ENCODE data around the gene ERC2. TPM values are rescaled to one million over a fixed set of nuclear protein-coding genes. Genes with fewer than 3 reads are reported as not detected.

ERC2 gene
- polyA plus RNA-seq, 2 of the 4 experiments (the other 2 are of a cell fraction) = 0.16 TPM; not detected in 1

DNA sequence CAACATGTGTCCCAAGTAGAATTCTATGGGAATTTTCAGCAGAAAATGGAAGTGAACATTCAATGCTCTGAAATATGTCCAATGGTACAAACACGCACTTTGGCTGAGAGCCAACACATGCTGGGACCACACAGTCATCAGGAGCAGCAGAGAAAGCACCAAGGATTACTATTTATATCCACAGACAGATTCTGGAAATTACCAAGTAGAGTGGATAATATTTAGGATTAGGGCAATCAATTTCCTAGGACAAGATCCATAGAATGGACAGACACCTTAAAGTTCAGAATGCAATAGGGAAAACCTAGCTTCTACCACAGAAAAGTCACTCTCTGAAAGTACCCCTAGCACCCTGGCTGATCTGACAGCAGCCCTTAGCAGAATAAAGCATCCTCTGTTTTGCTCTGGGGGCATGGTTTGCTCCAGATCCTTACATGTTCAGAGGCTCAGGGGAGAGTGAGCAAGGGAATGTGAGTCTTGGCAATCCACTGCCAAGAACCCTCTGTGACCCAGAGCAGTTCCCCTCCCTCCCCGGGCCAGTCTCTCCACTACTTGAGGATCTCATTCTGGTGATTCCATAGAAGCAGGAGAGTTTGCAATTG is 775.2 kb downstream of the ERC2 start:
- WGBS (ENCODE audit: missing lambda C conversion rate) = 0% methylated on average over 2 of the region's 2 CpGs
- H3K27ac ChIP-seq = no peak overlapping the region
- H3K4me1 ChIP-seq = no peaks in the 10 kb centered on the region
- CTCF ChIA-PET = no interaction called here
- POLR2A ChIA-PET = no interaction called here
- H3K9me3 ChIP-seq = no peaks in the 10 kb centered on the region
- no peak for ATAC-seq
- TF ChIP-seq ZFP36 (IDR thresholded peaks at IDR 0.05; ENCODE audit: borderline replicate concordance, partially characterized antibody) = no peak
- no peak for FAIRE-seq
- H3K4me2 ChIP-seq = no peak overlapping the region
- DNase-seq (ENCODE audit: low read depth in 1 of 2, low spot score in 1 of 2) = no peak
- no peak overlapping the region for H3K4me3 ChIP-seq

- Histone ChIP-seq H3K4me1 (no peaks in the 10 kb centered on the region), H3K4me3 (no peak overlapping the region), H3K9me3 (no peaks in the 10 kb centered on the region), H3K4me2 (no peak overlapping the region), H3K27ac (no peak overlapping the region)
- WGBS (ENCODE audit: missing lambda C conversion rate) = 14% methylated on average over 1 of the region's 1 CpG
- TF ChIP-seq EHMT2 (IDR thresholded peaks at IDR 0.05; ENCODE audit: low read depth) (no peak), TP53 (CRISPR knock-in tag; IDR thresholded peaks at IDR 0.05) (no peak), KDM5A (IDR thresholded peaks at IDR 0.05) (no peak), RCOR1 (IDR thresholded peaks at IDR 0.05; ENCODE audit: low read depth, low read length) (no peak), MAZ (IDR thresholded peaks at IDR 0.05; ENCODE audit: borderline replicate concordance, low read depth, low read length) (no peak), RFX5 (IDR thresholded peaks at IDR 0.05) (no peak), SMC3 (IDR thresholded peaks at IDR 0.05) (no peak), CBX2 (IDR thresholded peaks at IDR 0.05; ENCODE audit: borderline replicate concordance, low read depth) (no peak), ZFP36 (IDR thresholded peaks at IDR 0.05; ENCODE audit: borderline replicate concordance, partially characterized antibody) (no peak), FOSL2 (IDR thresholded peaks at IDR 0.05) (no peak), FOSL2 (CRISPR knock-in tag; IDR thresholded peaks at IDR 0.05) (no peak), PBX3 (IDR thresholded peaks at IDR 0.05) (no peak)
- TF ChIP-seq, protein P1, sequence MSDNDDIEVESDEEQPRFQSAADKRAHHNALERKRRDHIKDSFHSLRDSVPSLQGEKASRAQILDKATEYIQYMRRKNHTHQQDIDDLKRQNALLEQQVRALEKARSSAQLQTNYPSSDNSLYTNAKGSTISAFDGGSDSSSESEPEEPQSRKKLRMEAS (IDR thresholded peaks at IDR 0.05) = no peak
- POLR2A ChIA-PET = no interaction called here
- DNase-seq (ENCODE audit: low read depth in 1 of 2, low spot score in 1 of 2) (no peak), FAIRE-seq (no peak), ATAC-seq (no peak)
- CTCF ChIA-PET = no interaction called here
Measured at GRCh38 chr3:55692295-55692956, 775.8 kb downstream of the ERC2 start.

DNA sequence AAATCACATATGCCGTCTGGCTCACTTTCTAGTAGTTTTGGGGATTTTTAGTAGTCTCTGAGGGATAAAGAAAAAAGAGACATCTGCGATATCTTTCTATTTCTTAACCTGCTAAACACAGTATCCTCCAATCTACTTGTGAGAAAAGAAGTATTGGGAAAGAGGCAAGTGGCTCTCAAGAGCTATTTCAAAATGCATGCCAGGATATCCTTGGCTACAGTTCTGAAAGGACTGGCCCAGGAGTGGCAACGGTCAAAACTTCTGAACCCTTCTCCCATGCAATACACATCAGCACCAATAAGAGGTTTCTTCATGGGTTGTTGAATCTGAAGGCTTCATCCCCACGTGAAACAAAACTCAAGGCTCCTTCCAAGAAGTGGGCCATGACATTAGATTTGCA is 777.1 kb downstream of the ERC2 start:
- FAIRE-seq = no peak
- Histone ChIP-seq H3K9me3 (no peaks in the 10 kb centered on the region), H3K27ac (no peak overlapping the region), H3K4me3 (no peak overlapping the region), H3K4me1 (no peaks in the 10 kb centered on the region), H3K4me2 (no peak overlapping the region)
- ChIA-PET POLR2A (no interaction called here), CTCF (no interaction called here)
- ATAC-seq = no peak
- DNase-seq (ENCODE audit: low read depth in 1 of 2, low spot score in 1 of 2) = no peak
- WGBS (ENCODE audit: missing lambda C conversion rate) = 19% methylated on average over 4 of the region's 4 CpGs
- no peak for TF ChIP-seq ZSCAN20 (CRISPR knock-in tag; IDR thresholded peaks at IDR 0.05)
- TF ChIP-seq, protein P2, sequence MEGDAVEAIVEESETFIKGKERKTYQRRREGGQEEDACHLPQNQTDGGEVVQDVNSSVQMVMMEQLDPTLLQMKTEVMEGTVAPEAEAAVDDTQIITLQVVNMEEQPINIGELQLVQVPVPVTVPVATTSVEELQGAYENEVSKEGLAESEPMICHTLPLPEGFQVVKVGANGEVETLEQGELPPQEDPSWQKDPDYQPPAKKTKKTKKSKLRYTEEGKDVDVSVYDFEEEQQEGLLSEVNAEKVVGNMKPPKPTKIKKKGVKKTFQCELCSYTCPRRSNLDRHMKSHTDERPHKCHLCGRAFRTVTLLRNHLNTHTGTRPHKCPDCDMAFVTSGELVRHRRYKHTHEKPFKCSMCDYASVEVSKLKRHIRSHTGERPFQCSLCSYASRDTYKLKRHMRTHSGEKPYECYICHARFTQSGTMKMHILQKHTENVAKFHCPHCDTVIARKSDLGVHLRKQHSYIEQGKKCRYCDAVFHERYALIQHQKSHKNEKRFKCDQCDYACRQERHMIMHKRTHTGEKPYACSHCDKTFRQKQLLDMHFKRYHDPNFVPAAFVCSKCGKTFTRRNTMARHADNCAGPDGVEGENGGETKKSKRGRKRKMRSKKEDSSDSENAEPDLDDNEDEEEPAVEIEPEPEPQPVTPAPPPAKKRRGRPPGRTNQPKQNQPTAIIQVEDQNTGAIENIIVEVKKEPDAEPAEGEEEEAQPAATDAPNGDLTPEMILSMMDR (IDR thresholded peaks at IDR 0.05) = no peak
- no peak for TF ChIP-seq PHF8 (IDR thresholded peaks at IDR 0.05; ENCODE audit: borderline replicate concordance, low read depth)
- no peak for TF ChIP-seq JUNB (IDR thresholded peaks at IDR 0.05)
- TF ChIP-seq REST (IDR thresholded peaks at IDR 0.05) = no peak
- TF ChIP-seq USF2 (IDR thresholded peaks at IDR 0.05) = no peak
- TF ChIP-seq SREBF2 (IDR thresholded peaks at IDR 0.05) = no peak
- TF ChIP-seq CHD4 (IDR thresholded peaks at IDR 0.05; ENCODE audit: borderline replicate concordance) = no peak
- TF ChIP-seq, protein P1 (IDR thresholded peaks at IDR 0.05) = no peak
- no peak for TF ChIP-seq POLR2AphosphoS2 (conservative IDR thresholded peaks at IDR 0.05; ENCODE audit: low read length)
- TF ChIP-seq CBX2 (IDR thresholded peaks at IDR 0.05; ENCODE audit: borderline replicate concordance, low read depth) = no peak
- no peak for TF ChIP-seq PBX3 (IDR thresholded peaks at IDR 0.05)
- TF ChIP-seq MYC (IDR thresholded peaks at IDR 0.05; ENCODE audit: borderline replicate concordance, low read length) = no peak
- TF ChIP-seq HEYL (CRISPR knock-in tag; IDR thresholded peaks at IDR 0.05) = no peak
